Ramos (cell line): ENCODE results near the gene WDPCP.
"Not testable (repeated sequence)": the region's sequence is repeated elsewhere in the genome, so short reads cannot be mapped to it uniquely, and the experiment has no call there.

Experiments
- in situ Hi-C: fragments of 300-500 bp; cut with MboI; formaldehyde crosslinking; loops from one replicate; pipeline ENCODE4 v1.14.3; 2022; ENCODE audit warnings: low sequenced_read_pairs; ENCODE audit not compliant: unreplicated experiment

The WDPCP gene

GRCh38 chr2:63136683-63137082, 451.6 kb downstream of the WDPCP start:
- in situ Hi-C loops: not testable (repeated sequence)

DNA sequence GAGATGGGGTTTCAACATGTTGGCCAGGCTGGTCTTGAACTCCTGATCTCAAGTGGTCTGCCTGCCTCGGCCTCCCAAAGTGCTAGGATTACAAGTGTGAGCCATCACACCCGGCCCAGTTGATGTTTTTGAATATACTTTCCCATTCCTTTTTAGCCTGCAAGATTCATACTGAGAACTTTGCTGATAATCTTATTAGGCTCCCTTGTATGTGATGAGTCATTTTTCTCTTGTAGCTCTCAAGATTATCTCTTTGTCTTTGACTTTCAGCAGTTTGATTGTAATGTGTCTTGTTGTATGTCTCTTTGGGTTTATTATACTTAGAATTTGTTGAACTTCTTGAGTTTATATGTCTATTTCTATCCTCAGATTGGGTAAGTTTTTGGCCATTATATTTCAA, 456.3 kb downstream of the WDPCP start:
- in situ Hi-C loops: no loop called here

DNA sequence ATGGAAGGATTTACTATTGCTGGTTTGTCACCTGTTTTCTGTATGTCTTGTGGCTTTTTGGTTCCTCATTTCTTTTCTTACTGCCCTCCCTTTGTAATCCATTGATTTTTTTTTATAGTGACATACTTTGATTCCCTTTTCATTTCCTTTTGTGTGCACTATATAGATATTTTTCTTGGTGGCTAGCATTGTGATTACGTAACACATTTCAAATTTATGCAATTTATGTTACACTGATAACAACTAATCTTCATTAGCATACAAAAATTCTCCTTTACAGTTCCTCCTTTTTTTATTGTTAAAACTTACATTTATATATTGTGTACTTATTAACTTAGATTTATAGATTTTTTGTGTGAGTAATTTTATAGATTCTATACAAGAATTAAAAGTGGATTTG, 457.1 kb downstream of the WDPCP start:
- in situ Hi-C loops: no loop called here

- in situ Hi-C loops: no loop called here
These were observed 460.7 kb downstream of the WDPCP start for GRCh38 chr2:63127594-63127993.

GRCh38 chr2:63124850-63125249, 463.4 kb downstream of the WDPCP start:
- in situ Hi-C loops: no loop called here

DNA sequence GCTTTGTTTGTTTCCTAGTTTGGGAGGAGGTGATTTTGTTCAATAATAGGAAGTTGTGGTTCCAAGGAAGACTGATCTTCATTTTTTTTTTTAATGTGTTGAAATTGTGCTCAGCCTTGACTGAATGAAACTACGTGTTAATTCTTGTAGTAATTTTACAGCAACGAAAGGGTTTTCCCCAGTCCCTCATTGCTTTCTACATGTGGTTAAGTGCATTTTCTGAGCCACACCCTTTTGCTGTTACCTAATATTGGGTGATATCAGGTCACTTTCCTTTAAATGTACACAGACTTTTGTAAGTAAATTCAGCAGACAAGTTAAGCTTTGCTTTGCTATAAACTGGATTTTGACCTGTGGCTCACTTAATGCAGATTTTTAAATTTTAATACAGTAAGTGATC, 464.1 kb downstream of the WDPCP start:
- in situ Hi-C loops: no loop called here

DNA sequence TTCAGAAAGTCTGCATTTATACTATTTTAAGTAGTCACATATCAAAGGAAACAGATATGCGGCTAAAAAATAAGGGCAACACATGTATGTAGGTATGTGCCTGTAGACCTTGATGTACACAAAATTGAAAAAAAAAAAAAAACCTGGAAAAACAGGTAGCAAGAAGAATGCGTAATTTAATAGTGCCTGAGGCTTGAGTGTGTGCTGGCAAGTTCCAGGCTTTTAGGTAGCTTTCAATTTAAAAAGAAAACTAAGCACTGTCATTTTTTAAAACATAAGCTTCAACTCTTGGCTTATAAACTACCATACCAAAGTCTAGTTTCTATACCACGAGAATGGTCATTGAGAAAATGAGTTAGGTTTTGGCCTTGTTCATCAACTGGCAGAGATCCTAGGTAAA, 465.4 kb downstream of the WDPCP start:
- in situ Hi-C loops: no loop called here

GRCh38 chr2:63121055-63121834, 467.0 kb downstream of the WDPCP start:
- in situ Hi-C loops: no loop called here

GRCh38 chr2:63118821-63119220, 469.5 kb downstream of the WDPCP start:
- in situ Hi-C loops: no loop called here

DNA sequence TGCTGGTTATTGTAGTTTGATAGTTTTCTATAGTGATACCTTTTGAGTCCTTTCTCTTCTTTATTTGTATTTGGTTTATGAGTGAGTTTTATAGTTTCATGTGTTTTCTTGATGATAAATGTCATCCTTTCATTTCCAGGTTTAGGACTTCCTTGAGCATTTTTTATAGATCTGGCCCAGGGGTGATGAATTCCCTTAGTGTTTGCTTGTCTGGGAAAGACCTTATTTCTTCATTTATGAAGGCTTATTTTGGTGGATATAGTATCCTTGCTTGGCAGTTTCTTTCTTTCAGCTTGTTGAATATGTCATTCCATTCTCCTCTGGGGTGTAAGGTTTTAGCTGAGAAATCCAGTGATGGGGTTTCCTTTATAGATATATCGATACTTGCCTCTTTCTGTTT, 483.8 kb downstream of the WDPCP start:
- in situ Hi-C loops: no loop called here

DNA sequence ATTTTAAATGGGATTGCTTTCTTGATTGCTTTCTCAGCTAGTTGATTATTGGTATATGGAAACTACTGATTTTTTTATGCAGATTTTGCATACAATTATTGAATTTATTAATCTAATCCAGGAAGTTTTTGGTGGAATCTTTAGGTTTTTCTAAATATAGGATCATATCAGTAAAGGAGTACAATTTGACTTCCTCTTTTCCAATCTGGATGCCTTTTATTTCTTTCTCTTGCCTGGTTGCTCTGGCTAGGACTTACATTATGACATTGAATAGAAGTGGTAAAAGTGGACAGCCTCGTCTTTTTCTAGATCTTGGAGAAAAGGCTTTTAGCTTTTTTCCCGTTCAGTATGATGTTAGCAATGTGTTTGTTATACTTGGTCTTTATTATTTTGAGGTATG, 486.3 kb downstream of the WDPCP start:
- in situ Hi-C loops: no loop called here

DNA sequence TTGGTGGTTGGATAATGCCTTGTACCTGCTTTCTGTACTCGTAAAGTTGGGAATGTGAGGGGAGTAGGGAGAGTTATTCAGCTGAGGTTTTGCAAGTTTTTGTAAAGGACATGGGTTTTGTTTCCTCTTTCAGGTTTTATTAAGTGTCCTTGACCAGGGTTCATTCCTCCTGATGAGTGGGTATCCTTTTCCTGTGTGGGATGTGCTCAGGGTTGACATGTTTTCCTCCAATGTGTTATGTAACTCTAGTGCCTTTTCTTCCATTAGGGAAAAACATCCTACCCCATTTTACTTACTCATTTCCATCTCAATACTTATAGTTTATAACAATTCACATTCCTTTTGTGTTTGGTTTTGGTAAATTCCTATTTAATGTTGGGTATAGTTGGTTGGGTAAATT, 489.2 kb downstream of the WDPCP start:
- in situ Hi-C loops: no loop called here

DNA sequence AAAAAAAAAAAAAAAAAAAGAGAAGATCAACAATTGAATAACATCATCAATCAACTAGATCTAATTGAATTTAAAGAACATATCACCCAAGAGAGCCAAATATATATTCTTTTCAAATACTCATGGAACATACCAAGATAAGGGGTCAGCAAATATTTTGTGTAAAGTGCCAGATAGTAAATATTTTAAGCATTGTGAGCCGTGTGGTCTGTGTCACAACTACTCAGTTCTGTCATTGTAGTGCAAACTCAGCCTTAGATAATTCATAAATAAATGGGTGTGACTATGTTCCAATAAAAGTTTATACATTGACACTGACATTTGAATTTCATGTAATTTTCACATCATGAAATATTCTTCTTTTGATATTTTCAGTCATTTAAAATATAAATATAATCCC, 491.8 kb downstream of the WDPCP start:
- in situ Hi-C loops: no loop called here

DNA sequence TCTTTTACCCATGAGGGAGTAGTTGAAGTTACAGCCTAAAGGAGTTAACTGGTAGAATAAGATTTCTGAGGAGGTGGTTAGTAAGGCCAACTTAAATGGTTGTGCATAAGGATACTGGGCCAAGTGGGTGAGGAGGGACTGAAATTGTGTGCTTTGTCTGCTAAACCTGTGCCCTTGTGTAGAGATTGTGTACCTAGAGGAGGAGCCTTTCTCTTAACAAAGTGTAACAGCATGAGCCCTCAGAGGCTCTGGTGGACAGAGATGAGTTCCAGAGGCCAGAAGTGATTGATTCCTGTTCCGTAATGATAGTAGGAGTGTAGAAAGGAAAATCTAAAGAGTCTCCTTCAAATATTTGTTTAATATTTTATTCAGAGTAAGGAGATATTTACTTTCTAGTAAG, 494.8 kb downstream of the WDPCP start:
- in situ Hi-C loops: no loop called here

- in situ Hi-C loops: no loop called here
These were observed 495.4 kb downstream of the WDPCP start for GRCh38 chr2:63092857-63093256.

DNA sequence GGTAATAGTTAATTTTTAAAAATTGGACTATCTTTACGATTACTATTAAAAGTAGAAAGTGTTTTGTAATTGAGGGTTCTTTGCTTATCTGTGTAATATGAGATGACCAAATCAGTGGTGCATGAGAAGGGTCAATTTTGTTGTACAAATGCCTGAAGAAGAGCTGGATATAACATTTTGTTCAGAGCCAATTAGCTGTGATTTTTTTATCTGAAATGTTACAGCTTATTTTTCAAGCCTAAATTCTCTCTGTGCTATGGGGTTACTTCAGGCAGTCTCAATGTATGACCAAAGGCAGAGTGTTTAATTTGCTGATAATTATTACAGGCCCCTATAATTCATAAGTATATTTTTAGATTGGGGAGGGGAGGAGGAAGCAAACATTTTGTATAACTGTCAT, 495.9 kb downstream of the WDPCP start:
- in situ Hi-C loops: no loop called here

- in situ Hi-C loops: no loop called here
These were observed 501.6 kb downstream of the WDPCP start for GRCh38 chr2:63086687-63087086.

DNA sequence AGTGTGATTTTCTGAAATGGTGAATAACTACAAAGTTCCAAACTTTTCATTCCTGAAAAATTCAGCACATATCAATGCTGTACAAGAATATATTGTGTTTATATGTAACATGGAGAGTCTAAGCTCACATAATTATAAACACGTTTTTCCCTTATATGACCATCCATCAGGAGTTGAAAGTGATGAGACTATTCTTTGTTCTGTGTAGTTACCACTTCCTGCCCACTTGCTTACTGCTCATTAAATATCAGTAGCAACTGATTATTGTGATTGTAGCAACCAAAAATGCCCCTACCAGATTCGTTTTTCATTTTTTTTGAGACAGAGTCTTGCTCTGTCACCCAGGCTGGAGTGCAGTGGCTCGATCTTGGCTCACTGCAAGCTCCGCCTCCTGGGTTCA, 506.9 kb downstream of the WDPCP start:
- in situ Hi-C loops: no loop called here

DNA sequence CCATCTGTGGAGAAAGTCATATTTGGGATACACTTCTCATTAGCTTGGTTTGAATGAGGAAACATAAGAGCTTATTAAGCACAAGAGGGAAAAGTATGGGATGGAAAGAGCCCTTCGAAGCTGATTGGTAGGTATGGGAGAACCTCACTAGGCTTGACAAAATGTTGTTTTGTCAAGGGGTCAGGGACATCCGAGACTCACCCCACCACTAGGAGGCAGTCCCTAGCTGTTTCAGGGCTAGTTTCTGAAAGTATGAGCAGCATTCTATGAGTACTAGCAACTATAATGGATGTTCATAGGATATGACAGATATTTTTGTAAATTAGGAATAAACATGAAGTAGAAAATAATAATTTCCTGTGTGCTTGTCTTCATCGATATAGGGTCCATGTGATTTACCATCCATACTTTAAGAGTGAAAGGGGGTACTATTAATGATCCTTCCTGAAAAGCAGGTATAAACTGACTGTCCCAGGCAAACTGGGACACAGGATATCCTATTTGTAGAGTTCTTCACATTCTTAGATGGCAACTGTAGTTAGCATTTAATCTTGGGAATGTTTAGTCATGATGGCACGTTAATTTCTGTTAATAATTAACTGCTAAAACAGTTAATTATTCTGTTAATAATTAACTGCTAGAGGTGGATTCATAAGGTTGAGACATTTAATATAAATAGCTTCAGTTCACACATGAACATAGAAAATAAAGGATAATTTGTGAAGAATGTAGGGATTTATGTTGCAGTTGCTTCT, 509.2 kb downstream of the WDPCP start:
- in situ Hi-C loops: no loop called here

GRCh38 chr2:63074399-63074798, 513.9 kb downstream of the WDPCP start:
- in situ Hi-C loops: not testable (repeated sequence)

DNA sequence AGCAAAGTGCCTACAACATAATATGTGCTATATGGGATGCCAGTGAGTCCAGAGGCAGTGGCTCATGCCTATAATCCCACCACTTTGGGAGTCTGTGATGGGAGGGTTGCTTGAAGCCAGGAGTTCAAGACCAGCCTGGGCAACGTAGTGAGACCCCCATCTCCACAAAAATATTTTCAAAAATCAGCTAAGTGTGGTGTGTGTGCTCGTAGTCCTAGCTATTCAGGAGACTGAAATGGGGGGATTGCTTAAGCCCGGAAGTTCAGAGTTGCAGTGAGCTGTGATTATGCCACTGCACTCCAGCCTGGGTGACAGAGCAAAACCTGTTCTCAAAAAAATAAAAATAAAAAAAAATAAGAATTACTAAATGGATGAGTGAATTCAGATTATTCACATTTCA, 514.3 kb downstream of the WDPCP start:
- in situ Hi-C loops: no loop called here

DNA sequence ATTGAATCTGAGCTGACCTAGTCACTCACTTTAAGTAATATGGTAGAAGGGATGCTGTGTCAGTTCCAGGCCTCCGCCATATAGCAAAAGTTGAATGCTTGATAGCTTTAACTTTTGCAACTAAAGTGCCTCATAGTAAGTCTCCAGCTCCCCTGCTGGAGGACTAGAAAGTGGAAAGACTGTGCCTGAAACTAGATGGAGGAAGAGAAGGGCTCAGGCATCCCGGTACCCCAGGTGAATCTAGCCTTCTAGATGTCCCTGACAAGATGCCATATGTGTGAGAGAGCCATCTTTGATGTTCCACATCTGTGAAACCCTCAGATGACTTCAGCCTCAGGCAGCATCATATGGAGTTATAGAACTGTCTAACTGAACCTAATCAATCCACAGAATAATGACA, 516.6 kb downstream of the WDPCP start:
- in situ Hi-C loops: no loop called here
